ENCODE measurements around the gene CERS6.

DNA sequence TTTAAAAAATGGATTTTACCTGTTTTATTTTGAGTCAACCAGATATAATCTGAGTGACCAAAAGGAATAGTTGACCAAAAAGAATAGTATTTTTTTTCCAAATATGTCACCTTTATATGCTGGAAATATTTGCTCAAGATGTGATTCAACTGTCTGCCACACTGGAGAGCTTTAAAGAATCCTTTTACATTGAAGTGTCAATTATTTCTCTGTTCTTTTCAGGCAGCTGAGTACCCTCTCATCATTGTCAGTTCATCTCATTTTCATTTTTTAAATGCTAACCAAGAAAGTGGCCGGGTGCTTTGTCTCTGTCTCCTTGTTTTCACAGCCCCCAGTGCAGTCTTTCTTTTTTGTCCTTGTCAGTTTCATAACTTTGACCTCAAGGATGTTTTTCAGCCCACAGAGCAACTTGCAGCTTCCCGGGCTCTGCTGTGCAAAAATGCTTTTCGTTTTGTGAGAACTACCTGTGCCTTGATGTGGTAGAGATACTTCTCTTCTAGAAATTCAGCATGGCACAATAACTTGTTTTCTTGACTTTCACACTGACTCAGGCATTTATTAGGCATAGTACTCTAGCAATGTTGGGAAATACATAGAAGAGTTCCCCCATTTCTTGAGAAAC is 23.4 kb upstream of the CERS6 start:
- TF ChIP-seq ZSCAN30 (tag by site-specific recombination; IDR thresholded peaks at IDR 0.05) (no peak), ZNF768 (tag by site-specific recombination; IDR thresholded peaks at IDR 0.05) (no peak), ZNF311 (tag by site-specific recombination; IDR thresholded peaks at IDR 0.05; ENCODE audit: borderline replicate concordance) (no peak)
